Gastroesophageal sphincter (tissue), 4 donors: ENCODE measurements around the gene CLIP3. TPM values are rescaled to one million over a fixed set of nuclear protein-coding genes. Genes with fewer than 3 reads are reported as not detected.

Experiments used
- ATAC-seq: fragments of 150-250 bp; one replicate; pipeline ENCODE4 v1.9.1; 2016; ENCODE audit warnings: mild to moderate bottlenecking, moderate library complexity
- H3K27ac ChIP-seq, 4 donors: fragments of 200-600 bp; sonication (generic) in 3 of 4; 1 replicate in 3 of 4; 2 replicates in 1 of 4; pipeline ENCODE4 v1.5.1; 2016 to 2019
- H3K27me3 ChIP-seq: fragments of 200-600 bp; sonication (generic); one replicate; pipeline ENCODE4 v1.5.1; 2019
- H3K36me3 ChIP-seq, 2 donors: fragments of 200-600 bp; sonication (generic); one replicate each; pipeline ENCODE4 v1.5.1; 2019; ENCODE audit warnings: control low read depth in 1 of 2
- H3K4me1 ChIP-seq, 3 donors: fragments of 200-600 bp; sonication (generic); 1 replicate in 2 of 3; 2 replicates in 1 of 3; pipeline ENCODE4 v1.5.1; 2016 to 2019; ENCODE audit warnings: control low read depth in 2 of 3
- H3K4me3 ChIP-seq, 2 donors: fragments of 200-600 bp; sonication (generic); one replicate each; pipeline ENCODE4 v1.5.1; 2019; ENCODE audit warnings: mild to moderate bottlenecking in 1 of 2, moderate library complexity in 1 of 2
- H3K9me3 ChIP-seq, 3 donors: fragments of 200-600 bp; sonication (generic); one replicate each; pipeline ENCODE4 v1.5.1; 2017 to 2019; ENCODE audit warnings: control low read depth in 2 of 3
- EP300 ChIP-seq: sonication (generic); formaldehyde crosslinking; IDR thresholded peaks from one replicate; pipeline ENCODE4 v1.6.1; 2017; ENCODE audit warnings: antibody characterized with exemption, mild to moderate bottlenecking
- POLR2A ChIP-seq, 2 donors: fragments of 450-650 bp; IDR thresholded peaks; one replicate each; pipeline ENCODE4 v1.6.1; 2017; ENCODE audit warnings: antibody characterized with exemption in 2 of 2, mild to moderate bottlenecking in 2 of 2, moderate library complexity in 1 of 2
- POLR2AphosphoS5 ChIP-seq: sonication (generic); formaldehyde crosslinking; IDR thresholded peaks from one replicate; pipeline ENCODE4 v1.6.1; 2017; ENCODE audit warnings: antibody characterized with exemption
- WGBS, 2 donors: methylation state at CpG; one replicate each; pipeline ENCODE4 v1.1.5; 2018; ENCODE audit warnings: low coverage in 1 of 2; 5-methylcytosine and 5-hydroxymethylcytosine counted together
- total RNA-seq, 4 donors: library from RNA; depleted of rRNA; stranded (reverse); fragments of >200 nt; gene quantifications; one replicate each; pipeline ENCODE4 v1.1.0, GENCODE V29; 2016
- TF ChIP-seq, protein P1 (sequence below), 4 experiments: fragments of 200-600 bp in 2 of 4; fragments of 450-650 bp in 2 of 4; sonication (generic) in 1 of 4; IDR thresholded peaks; one replicate each; pipeline ENCODE4 v1.5.1; 2017 to 2019; ENCODE audit warnings: antibody characterized with exemption in 4 of 4, mild to moderate bottlenecking in 2 of 4, moderate library complexity in 2 of 4

Gene CLIP3
- total RNA-seq, 4 donors from 2014 or later: 26.8 to 66.2 (median 31.1) TPM

DNA sequence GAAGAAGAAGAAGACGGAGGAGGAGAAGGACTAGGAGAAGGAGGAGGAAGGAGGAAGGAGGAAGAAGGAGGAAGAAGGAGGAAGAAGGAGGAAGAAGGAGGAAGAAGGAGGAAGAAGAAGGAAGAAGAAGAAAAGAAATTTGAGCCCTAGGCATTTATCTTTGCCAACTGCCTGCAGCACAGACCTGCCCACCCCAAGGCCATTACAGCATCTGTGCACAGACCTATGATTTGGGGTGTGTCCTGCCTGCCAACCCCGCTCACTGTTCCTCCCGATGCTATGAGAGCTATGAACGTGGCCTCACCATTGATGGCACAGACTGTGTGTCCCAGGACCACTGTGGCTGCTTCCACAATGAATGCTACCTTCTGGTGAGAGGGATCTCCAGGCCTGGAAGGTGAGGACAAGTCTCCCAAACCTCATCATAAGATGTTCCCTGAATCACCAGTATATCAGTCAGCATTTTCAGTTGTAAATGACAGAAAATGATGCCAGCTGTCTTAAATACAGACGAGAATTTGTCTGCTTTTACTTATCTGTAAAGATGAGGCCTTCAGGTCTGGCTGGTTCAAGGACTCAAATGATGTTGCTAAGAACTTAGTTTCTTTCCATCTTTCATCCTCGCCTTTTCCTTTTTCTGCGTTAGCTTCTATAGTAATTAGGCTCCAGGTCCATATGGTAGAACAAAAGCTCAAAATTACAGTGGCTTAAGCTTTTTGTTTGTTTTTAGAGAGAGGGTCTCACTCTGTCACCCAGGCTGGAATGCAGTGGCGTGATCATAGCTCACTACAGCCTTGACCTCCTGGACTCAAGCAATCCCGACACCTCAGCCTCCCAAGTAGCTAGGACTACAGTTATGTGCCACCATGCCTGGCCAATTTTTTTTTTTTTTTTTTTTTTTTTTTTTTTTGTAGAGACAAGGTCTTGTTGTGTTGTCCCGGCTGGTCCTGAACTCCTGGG is 41.6 kb downstream of the CLIP3 start:
- Histone ChIP-seq H3K4me3 (no peak overlapping the region), H3K9me3 (no peaks in the 10 kb centered on the region), H3K27me3 (peaks cover 41% of the 10 kb centered on the region), H3K36me3 (no peaks in the 10 kb centered on the region), H3K4me1 (peaks cover 0 to 29% (median 14%) of the 10 kb centered on the region in 3 donors), H3K27ac (no peak overlapping the region)
- no peak for ATAC-seq
- WGBS, 2 donors: 77 to 79% methylated on average over 7 to 9 of the region's 10 CpGs
- TF ChIP-seq, protein P1, sequence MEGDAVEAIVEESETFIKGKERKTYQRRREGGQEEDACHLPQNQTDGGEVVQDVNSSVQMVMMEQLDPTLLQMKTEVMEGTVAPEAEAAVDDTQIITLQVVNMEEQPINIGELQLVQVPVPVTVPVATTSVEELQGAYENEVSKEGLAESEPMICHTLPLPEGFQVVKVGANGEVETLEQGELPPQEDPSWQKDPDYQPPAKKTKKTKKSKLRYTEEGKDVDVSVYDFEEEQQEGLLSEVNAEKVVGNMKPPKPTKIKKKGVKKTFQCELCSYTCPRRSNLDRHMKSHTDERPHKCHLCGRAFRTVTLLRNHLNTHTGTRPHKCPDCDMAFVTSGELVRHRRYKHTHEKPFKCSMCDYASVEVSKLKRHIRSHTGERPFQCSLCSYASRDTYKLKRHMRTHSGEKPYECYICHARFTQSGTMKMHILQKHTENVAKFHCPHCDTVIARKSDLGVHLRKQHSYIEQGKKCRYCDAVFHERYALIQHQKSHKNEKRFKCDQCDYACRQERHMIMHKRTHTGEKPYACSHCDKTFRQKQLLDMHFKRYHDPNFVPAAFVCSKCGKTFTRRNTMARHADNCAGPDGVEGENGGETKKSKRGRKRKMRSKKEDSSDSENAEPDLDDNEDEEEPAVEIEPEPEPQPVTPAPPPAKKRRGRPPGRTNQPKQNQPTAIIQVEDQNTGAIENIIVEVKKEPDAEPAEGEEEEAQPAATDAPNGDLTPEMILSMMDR (IDR thresholded peaks at IDR 0.05): no peak
- TF ChIP-seq POLR2AphosphoS5: no peak
- TF ChIP-seq POLR2A (IDR thresholded peaks at IDR 0.05): no peak
- no peak for TF ChIP-seq EP300

DNA sequence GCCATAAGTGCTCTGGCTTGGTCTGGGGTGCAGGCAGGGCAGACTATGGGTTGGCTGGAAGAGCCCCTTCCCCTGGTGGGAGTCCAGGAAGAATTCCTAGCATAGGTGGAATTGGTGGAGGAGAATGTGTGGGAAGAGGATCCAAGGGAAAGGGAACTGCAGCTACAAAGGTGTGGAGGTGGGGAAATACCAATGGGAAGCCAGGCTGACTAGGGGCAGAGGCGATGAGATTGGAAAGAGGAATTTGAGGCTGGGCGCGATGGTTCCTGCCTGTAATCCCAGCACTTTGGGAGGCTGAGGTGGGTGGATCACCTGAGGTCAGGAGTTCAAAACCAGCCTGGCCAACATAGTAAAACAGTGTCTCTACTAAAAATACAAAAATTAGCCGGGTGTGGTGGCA is 42.5 kb downstream of the CLIP3 start:
- Histone ChIP-seq H3K27ac (no peak overlapping the region), H3K4me1 (peaks cover 0 to 21% (median 11%) of the 10 kb centered on the region in 3 donors), H3K4me3 (no peak overlapping the region), H3K27me3 (peaks cover 50% of the 10 kb centered on the region), H3K9me3 (no peaks in the 10 kb centered on the region), H3K36me3 (no peaks in the 10 kb centered on the region)
- WGBS, 2 donors: 83 to 89% methylated on average over 4 of the region's 4 CpGs
- TF ChIP-seq, protein P1 (IDR thresholded peaks at IDR 0.05): no peak
- no peak for TF ChIP-seq POLR2A (IDR thresholded peaks at IDR 0.05)
- TF ChIP-seq EP300: no peak
- no peak for TF ChIP-seq POLR2AphosphoS5
- ATAC-seq: no peak

DNA sequence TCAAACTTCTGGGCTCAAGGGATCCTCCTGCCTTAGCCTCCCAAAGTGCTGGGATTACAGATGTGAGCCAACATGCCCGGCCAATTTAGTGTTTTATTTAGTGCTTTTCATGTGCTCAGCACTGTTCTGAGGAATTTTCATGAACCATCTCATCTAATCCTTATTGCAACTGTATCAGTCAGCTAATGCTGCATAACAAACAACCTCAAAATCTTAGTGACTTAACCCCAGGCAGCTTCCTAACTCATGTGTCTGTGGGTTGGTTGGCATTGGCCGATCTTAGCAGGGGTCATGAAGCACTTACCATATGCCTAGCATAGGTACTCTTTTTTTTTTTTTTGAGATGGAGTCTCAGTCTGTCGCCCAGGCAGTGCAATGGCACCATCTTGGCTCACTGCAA is 43.8 kb downstream of the CLIP3 start:
- Histone ChIP-seq H3K36me3 (no peaks in the 10 kb centered on the region), H3K27ac (no peak overlapping the region), H3K4me3 (no peak overlapping the region), H3K9me3 (no peaks in the 10 kb centered on the region), H3K4me1 (peaks cover 0 to 12% (median 6%) of the 10 kb centered on the region in 3 donors), H3K27me3 (peaks cover 63% of the 10 kb centered on the region)
- no peak for ATAC-seq
- WGBS, 2 donors: 84 to 95% methylated on average over 2 of the region's 3 CpGs
- TF ChIP-seq EP300: no peak
- TF ChIP-seq, protein P1 (IDR thresholded peaks at IDR 0.05): no peak
- TF ChIP-seq POLR2A (IDR thresholded peaks at IDR 0.05): no peak
- TF ChIP-seq POLR2AphosphoS5: no peak

DNA sequence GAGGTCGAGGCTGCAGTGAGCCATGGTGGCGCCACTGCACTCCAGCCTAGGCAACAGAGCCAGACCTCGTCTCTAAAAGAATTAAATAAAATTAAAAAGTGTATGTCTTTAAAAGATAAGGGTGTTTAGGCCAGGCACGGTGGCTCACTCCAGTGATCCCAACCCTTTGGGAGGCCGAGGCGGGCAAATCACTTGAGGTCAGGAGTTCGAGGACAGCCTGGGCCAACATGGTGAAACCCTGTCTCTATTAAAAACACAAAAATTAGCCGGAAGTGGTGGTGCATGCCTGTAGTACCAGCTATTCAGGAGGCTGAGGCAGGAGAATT is 45.1 kb downstream of the CLIP3 start:
- H3K27ac ChIP-seq: no peak overlapping the region
- no peaks in the 10 kb centered on the region for H3K9me3 ChIP-seq
- H3K27me3 ChIP-seq: peaks cover 72% of the 10 kb centered on the region
- peak overlapping the region in 1 of 2 donors; percentile 44 for H3K4me3 ChIP-seq
- peaks cover 0 to 11% (median 5%) of the 10 kb centered on the region in 3 donors for H3K4me1 ChIP-seq
- ATAC-seq: no peak
- H3K36me3 ChIP-seq: no peaks in the 10 kb centered on the region
- WGBS, 2 donors: 14 to 24% methylated on average over 4 to 6 of the region's 8 CpGs
- no peak for TF ChIP-seq EP300
- no peak for TF ChIP-seq POLR2A (IDR thresholded peaks at IDR 0.05)
- TF ChIP-seq POLR2AphosphoS5: no peak
- TF ChIP-seq, protein P1 (IDR thresholded peaks at IDR 0.05): no peak
